Smooth muscle cell of the brain vasculature (primary cell): ENCODE data around the gene DTL.
"Not testable (repeated sequence)": the region's sequence is repeated elsewhere in the genome, so short reads cannot be mapped to it uniquely, and the experiment has no call there.

Experiments
- DNase-seq: peaks from one replicate; pipeline ENCODE4 v3.0.0-alpha.2; 2012; ENCODE audit warnings: low read depth, low spot score

The DTL gene, protein sequence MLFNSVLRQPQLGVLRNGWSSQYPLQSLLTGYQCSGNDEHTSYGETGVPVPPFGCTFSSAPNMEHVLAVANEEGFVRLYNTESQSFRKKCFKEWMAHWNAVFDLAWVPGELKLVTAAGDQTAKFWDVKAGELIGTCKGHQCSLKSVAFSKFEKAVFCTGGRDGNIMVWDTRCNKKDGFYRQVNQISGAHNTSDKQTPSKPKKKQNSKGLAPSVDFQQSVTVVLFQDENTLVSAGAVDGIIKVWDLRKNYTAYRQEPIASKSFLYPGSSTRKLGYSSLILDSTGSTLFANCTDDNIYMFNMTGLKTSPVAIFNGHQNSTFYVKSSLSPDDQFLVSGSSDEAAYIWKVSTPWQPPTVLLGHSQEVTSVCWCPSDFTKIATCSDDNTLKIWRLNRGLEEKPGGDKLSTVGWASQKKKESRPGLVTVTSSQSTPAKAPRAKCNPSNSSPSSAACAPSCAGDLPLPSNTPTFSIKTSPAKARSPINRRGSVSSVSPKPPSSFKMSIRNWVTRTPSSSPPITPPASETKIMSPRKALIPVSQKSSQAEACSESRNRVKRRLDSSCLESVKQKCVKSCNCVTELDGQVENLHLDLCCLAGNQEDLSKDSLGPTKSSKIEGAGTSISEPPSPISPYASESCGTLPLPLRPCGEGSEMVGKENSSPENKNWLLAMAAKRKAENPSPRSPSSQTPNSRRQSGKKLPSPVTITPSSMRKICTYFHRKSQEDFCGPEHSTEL

DNA sequence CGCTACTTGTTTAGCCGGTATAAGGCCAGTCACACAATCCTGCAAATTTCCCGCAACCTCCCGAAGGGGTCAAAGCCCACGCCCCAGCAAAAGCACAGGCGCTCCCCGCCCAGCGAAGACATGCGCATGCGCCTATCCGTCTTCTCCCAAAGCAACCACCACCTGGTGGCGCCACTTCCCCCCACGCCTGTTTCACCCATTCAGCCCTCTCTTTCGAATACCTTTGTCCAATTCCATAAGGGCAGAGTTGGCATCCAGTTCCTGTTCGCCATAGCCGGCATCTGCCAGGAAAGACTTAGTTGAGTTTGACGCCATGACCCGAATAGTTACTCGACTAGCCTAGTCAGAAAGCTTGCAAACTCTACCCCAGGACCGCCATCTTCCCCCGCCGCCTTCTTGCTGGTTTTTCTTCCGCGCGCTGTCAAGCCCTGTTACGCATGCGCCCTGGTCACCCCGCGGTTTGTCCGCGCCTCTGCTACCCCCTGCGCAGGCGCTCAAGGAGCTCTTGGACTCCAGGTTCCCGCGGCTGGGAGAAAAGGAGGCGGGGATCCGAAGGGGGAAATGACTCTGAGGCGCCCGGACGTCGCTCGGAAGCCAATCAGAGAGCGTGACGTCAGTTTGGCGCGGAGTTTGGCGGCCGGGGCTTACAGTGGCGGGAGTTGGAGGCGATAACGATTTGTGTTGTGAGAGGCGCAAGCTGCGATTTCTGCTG lies at the start of gene DTL, which contains the start of gene INTS7:
Gene DTL, plus strand, starts transcription at position 626 of the 712 bp plus-strand sequence. CDS start 143 bp downstream, outside the sequence.
Gene INTS7, minus strand, starts transcription at position 435 of the 712 bp plus-strand sequence. Its CDS starts 120 bp downstream, at position 315.
- DNase-seq = peak; percentile 99

DNA sequence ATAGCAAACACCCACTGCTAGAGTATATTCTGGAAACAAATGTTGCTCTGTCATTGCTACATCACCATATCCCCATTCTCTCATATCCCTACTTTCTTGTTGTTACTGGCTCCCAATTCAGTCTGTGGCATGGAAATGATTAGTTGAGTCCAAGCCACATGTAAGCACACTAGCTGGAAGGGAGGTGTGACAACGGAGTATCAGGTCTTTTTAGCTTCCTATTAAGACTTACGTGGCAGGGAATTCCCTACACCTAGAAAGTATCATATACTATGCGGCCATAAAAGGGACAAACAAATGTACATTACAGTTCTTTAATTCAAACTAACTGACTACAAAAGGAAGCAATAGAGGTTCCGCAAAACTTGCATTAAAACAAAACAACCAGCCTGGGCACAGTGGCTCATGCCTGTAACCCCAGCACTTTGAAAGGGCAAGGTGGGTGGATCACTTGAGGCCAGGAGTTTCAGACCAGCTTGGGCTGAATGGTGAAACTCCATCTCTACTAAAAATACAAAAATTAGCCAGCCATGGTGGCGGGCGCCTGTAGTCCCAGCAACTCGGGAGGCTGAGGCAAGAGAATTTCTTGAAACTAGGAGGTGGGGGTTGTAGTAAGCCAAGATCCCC lies 48.8 kb upstream of the DTL start:
- no peak for DNase-seq

DNA sequence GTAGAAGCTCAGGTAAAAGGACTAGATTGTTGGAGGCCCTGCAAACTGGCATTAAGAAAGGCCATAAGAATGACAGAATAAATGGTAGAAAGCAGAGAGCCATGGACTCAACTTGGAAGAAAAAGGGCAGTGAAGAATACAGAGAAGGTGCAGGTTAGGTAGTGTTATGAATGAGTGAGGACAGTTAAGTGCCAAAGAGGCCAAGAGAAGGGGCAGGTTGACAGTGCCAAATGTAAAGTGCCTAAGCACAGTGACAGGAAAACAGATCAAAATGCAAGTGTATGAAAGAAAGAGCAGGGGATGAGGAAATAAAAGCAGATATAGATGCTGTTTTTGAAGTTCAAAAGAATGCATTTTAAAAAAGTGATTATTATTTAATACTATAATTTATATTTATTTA lies 43.9 kb upstream of the DTL start:
- DNase-seq = no peak

DNA sequence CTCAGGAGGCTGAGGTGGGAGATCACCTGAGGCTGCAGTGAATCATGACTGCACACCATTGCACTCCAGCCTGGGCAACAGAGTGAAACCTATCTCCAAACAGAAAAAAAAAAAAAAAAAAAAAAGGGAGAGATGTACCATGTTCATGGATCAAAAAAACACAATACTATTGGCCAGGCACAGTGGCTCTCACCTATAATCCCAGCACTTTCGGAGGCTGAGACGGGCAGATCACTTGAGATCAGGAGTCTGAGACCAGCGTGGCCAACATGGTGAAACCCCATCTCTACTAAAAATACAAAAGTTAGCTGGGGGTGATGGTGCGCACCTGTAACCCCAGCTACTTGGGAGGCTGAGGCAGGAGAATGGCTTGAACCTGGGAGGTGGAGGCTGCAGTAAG lies 38.1 kb upstream of the DTL start:
- DNase-seq = not testable (repeated sequence)

DNA sequence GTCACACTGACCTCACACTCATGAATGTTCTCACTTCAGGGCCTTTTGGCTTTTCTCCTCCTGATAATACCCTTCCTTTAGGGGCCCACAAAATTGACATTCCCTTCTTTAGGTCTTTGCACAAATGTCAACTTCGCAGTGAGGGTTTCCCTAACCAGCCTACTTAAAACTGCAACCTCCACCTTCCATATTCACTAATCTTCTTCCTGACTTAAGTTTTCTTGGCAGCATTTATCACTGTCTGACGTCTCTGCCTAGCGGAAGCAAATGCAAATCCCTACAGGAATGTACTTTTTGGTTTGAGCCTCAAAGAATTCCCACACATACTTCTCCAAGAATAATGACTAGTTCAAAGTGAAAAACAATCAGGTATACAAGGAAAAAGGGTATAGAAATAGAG lies 33.0 kb upstream of the DTL start:
- DNase-seq = no peak

DNA sequence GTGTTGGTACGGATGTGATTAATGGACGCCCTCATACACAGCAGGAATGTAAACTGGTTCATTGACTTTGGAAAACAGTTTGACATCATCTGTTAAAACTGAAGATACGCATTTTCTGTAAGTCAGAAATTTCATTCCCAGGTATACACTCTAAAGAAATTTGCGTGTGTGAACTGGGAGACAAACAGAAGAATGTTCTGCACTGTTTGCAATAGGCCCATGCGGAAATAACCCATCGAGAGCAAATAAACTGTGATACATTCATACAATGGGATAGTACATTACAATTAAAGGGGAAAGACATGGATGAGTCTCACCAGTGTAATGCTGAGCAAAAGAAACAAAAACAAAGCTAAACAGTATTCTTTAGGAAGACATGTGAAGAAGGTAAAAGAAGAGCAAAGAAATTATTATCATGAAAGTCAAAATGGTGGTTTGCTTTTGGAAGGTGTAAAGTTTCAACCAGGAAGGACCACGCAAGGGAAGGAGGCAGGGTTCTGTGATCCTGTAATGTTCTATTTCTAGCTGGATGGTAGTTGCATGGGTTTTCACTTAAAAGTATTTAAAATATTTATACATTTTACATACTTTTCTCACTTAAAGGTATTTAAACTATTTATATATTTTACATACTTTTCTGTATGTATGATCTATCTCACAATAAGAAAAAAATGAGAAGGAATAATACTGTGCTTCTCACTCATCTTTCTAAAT lies 30.5 kb upstream of the DTL start:
- no peak for DNase-seq

DNA sequence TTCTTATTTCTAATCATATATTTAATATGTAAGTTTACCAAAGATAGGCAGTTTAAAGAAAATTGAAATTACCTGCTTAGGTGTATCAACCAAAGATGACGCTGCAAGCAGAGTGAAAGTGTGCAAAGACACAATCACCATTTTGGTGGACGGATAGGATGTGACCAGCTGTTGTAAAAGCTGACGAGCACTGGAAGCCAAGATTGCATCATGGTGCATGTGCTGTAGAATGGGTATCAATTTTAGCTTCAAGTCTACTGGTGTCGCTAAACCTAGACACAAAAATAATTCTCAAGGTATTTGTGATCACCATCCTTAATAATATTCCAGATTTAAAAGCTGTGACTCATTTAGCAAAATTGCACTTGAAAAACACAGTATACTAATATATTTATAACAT lies 28.4 kb upstream of the DTL start:
- DNase-seq = no peak

DNA sequence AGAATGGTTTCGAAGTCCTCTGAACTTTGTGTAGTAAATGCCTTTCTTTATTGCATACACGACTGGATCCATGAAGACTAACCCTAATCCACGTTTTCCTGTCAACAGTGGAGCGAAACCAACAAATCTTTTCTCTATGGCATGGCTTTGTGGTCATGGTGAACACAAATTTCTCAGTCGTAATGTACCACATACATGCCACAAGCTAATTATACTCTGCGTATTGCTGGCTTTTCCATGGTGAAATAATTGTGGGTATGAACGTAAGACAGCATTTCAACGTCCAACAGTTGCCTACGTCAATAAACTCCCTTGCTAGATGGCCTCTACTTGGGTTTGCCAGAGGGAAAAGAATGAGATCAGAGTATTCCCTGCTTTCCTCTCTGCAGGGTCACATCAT lies 27.7 kb upstream of the DTL start:
- no peak for DNase-seq

DNA sequence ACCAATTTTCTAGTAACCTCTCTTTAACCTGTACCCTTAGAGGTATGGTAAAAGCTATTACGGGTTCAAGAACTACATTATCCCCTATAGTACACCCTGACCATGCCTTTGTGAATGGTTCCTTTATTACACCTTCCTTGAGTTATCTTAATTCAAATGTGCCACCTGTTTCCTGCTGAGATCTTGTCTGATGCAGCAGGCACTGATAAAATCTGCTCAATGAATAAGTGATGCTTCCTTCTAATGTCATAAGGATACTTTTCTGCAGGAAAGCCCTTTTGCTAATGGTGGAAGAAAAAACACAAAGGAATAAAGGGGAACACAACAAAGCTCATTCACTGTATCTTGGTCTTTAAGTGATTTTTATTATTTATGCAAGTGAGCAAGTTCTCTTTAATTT lies 26.0 kb upstream of the DTL start:
- no peak for DNase-seq

DNA sequence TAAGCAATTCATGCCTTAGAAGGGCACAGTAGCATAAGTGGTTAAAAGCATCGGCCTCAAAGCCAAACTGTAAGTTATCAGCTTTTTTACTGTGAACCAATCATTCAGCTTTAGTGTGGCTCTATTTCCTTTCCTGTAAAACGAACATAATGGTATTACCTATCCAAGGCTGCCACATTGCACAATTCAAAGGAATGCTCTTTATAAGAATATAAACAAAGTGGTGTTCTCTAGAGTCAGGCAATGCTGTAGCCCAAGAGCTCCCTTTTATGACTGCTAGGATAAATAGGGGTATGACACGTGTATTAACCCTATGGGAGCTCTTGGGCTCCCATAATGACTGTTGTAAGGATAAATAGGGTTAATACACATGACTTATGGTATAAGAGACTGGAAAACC lies 25.5 kb upstream of the DTL start:
- no peak for DNase-seq

DNA sequence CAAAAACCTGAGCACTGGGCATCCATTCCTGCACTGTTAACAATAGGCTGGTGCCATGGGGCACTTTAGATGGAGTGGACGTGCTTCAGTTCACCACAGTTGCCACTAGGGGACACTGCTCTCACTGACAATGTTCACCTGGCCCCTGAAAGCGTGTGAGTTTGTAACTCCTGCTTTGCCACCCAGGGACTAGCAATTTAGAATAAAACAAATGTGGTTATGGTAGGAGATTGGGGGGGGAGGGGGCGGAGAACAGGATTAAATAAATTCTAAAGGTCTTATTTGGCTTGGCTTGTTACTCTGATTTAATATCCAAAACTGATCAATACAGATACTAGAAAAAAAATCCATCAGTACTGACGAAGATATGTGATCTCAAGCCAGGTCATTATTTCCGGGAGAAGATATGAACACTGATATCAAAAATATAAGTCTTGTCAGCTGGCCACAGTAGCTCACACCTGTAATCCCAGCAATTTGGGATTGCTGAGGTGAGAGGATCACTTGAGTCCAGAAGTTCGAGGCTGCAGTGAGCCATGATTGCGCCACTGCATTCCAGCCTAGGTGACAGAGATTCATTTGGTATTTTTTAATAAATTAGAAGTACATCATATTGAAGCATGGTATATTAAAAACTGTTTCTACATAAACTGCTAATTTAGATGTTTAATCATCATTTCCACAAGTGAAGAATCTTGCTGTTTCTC lies 23.4 kb upstream of the DTL start:
- no peak for DNase-seq

DNA sequence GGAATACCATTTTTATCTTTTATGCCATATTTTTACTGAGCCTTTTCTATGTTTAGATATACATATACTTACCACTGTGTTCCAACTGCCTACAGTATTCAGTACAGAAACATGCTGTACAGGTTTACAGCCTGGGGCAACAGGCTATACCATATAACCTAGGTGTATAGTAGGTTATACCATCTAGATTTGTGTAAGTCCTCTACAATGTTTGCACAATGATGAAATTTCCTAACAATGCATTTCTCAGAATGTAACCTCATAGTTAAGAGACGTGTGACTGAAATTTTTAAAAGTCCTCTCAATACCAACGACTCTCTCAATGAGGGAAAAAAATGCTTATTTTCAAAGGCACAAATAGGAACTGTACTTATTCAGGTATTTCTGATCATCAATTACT lies 21.9 kb upstream of the DTL start:
- DNase-seq = no peak

DNA sequence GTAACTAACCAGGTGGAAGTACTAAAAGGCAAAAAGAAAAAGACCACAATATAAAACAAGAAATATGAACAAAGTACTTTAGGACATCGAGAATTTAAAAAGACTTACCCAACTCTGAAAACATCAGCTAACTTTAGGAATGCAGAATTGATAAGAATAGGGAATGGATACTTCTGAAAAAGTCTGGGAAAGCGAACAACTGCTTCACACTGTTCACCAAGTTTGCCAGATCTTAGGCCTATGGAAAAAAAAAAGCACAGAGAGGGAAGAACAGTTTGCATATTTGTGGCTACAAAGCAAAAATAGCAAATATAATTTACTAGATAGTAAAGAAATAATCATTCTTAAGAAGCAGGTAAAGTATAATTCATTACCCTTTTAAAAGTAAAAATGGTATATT lies 14.6 kb upstream of the DTL start:
- DNase-seq = no peak

DNA sequence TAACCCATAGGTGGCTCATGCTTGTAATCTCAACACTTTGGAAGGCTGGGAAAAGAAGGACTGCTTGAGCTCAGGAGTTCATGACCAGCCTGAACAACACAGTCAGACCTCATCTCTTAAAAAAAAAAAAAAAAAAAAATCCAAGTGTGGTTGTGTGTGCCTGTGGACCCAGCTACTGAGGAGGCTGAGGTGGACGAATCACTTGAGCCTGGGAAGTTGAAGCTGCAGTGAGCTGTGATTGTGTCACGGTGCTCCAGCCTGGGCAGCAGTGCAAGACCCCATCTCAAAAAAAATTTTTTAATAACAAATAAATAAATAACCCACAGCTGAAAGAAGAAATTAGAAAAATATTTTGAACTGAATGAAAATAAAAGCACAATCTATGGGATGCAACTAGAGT lies 14.0 kb upstream of the DTL start:
- no peak for DNase-seq

DNA sequence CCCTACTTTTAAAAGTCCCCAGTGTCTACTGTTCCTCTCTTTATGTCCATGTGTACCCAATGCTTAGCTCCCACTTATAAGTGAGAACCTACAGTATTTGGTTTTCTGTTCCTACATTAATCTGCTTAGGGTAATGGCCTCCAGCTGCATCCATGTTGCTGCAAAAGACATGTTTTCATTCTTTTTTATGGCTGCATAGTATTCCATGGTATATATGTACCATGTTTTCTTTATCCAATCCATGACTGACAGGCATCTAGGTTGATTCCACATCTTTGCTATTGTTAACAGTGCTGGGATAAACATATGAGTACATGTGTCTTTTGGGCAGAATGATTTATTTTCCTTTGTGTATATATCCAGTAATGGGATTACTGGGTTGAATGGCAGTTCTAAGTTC lies 12.6 kb upstream of the DTL start:
- DNase-seq = not testable (repeated sequence)

DNA sequence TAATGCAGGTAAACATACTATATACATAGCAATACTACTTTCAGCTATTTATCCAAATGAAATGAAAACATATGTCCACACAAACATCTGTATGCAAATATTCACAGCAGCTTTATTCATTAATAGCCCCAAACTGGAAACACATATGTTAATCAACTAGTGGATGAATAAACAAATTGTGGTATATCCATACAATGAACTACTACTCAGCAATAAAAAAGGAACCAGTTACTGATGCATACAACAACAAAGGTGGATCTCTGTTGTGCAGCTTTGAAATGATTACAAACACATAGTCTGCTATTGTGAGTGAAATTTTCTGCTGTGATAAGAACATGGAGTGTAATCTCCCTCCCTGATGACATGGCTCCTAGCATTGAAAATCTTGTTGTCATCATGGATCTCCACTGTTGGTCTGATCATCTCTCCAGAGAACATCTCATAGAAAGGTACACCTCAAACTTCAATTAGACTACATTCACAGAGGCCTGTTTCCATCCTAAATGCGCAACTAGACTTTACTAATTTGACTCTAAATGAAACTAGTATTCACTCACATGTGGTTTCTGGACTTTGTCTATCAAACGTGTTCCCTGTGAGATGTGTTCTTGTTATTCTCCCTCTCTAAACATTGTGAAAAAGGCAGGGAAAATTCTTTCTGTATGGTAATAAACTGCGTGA lies 10.9 kb upstream of the DTL start:
- DNase-seq = no peak

DNA sequence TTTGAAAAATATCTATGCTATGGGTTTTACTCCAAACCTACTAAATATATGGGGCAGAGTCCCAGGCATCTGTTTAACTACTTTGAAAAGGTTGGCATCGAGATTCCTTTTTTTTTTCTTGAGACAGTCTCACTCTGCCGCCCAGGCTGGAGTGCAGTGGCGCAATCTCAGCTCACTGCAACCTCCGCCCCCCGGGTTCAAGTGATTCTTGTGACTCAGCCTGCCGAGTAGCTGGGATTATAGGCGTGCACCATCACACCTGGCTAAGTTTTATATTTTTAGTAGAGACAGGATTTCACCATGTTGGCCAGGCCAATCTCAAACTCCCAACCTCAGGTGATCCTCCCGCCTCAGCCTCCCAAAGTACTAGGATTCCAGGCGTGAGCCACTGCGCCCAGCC lies 7.8 kb upstream of the DTL start:
- DNase-seq = not testable (repeated sequence)

DNA sequence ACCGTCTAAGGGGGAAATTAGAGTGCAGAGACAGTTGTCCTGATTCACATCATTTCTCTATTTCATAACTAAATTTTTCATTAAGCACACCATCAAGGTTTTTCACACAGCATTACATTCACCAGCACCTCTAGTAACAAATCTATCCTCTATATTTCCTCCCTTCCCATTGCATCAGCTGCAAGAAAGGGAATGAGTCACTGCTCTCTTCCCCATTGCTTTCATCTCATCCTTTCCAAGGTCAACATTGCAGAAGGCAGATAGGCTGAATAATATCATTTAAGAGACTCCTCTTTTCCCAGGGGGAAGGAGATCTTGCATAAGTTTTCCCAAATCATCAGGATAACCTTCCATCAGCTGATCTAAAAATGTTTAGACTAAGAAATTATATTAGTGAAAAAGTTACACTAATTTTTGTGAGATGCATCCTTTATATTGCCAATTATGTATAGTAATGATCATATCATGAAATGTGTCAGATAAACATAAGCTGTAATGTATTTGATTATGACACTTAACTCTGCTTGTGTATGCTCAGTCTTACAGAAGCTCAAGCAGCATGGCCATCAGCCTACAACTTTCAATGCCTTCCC lies 4.5 kb upstream of the DTL start:
- peak; percentile 62 for DNase-seq

DNA sequence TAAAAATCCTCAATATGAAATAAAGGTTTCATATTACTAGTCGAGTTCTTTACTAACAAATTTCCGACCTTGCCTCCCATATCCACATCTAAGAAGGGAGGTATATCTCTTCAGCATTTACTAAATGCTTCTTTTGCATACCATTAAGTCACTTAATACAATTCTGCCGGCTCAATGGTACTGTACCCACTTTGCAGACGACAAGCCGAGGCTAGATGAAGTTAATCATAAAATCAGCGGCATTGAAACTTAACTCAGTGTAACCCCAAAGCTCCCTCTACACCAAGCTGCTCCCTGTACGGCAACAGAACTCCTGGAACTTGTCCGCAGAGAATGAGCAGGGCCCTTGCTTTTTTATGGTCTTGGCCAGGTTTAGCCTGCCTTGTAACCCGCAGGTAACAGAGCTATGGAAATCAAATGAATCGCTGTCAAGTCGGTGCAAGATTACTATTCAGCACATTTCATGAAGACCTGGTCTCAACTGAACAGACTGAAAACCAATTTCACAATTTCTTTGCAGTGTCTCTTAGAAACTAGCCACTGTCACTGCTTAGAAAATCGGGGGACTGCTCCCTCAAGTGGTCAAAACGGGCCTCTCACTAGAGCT lies 929 bp upstream of the DTL start:
- DNase-seq = no peak
